Liver (tissue), 9 donors: ENCODE measurements around the gene MUC13. TPM values are rescaled to one million over a fixed set of nuclear protein-coding genes. Genes with fewer than 3 reads are reported as not detected.

Source experiments
- DNase-seq: peaks from one replicate; pipeline ENCODE4 v3.0.0-alpha.2; 2017; ENCODE audit warnings: low spot score
- H3K27ac ChIP-seq, 2 donors: one replicate each; pipeline ENCODE4 v1.7.0; 2013; ENCODE audit warnings: inconsistent platforms in 2 of 2, low read length in 2 of 2, control low read depth in 1 of 2, low read depth in 1 of 2, mild to moderate bottlenecking in 1 of 2
- H3K27me3 ChIP-seq, 4 donors: one replicate each; pipeline versions ENCODE4 v1.6.1 to v1.7.0; 2013; ENCODE audit warnings: low read length in 3 of 4, inconsistent platforms in 1 of 4, mild to moderate bottlenecking in 1 of 4, moderate library complexity in 1 of 4; ENCODE audit not compliant: control insufficient read depth in 4 of 4, insufficient read depth in 4 of 4
- H3K36me3 ChIP-seq, 4 donors: one replicate each; pipeline versions ENCODE4 v1.6.1 to v1.7.0; 2013; ENCODE audit warnings: low read length in 3 of 4, mild to moderate bottlenecking in 3 of 4, low read depth in 1 of 4, moderate library complexity in 1 of 4; ENCODE audit not compliant: control insufficient read depth in 4 of 4, insufficient read depth in 3 of 4
- H3K4me1 ChIP-seq, 4 donors: one replicate each; pipeline versions ENCODE4 v1.6.1 to v1.7.0; 2013; ENCODE audit warnings: low read length in 3 of 4, mild to moderate bottlenecking in 3 of 4, moderate library complexity in 1 of 4; ENCODE audit not compliant: control insufficient read depth in 4 of 4, insufficient read depth in 4 of 4
- H3K4me3 ChIP-seq, 3 donors: one replicate each; pipeline versions ENCODE4 v1.6.1 to v1.7.0; 2013; ENCODE audit warnings: low read length in 3 of 3, control low read depth in 1 of 3, low read depth in 1 of 3, mild to moderate bottlenecking in 1 of 3
- H3K9ac ChIP-seq, 2 donors: one replicate each; pipeline ENCODE4 v1.7.0; 2013; ENCODE audit warnings: low read length in 2 of 2, mild to moderate bottlenecking in 2 of 2, moderate library complexity in 2 of 2, control low read depth in 1 of 2, low read depth in 1 of 2
- H3K9me3 ChIP-seq, 4 donors: one replicate each; pipeline versions ENCODE4 v1.6.1 to v1.7.0; 2013; ENCODE audit warnings: low read length in 3 of 4; ENCODE audit not compliant: control insufficient read depth in 4 of 4
- FOXA1 ChIP-seq: IDR thresholded peaks from 2 replicates; pipeline ENCODE4 v1.6.1; 2016; ENCODE audit warnings: antibody characterized with exemption
- FOXA2 ChIP-seq: IDR thresholded peaks from 2 replicates; pipeline ENCODE4 v1.6.1; 2016; ENCODE audit warnings: antibody characterized with exemption
- GABPA ChIP-seq, 2 donors: IDR thresholded peaks in 1 of 2; conservative IDR thresholded peaks in 1 of 2; 2 replicates each; pipeline ENCODE4 v1.6.1; 2016; ENCODE audit warnings: antibody characterized with exemption in 2 of 2, mild to moderate bottlenecking in 1 of 2, moderate library complexity in 1 of 2
- HNF4A ChIP-seq, 2 donors: conservative IDR thresholded peaks; 2 replicates each; pipeline ENCODE4 v1.6.1; 2016; ENCODE audit warnings: antibody characterized with exemption in 2 of 2, mild to moderate bottlenecking in 2 of 2
- HNF4G ChIP-seq: IDR thresholded peaks from 2 replicates; pipeline ENCODE4 v1.6.1; 2016; ENCODE audit warnings: antibody characterized with exemption
- JUND ChIP-seq, 2 donors: IDR thresholded peaks; 2 replicates each; pipeline ENCODE4 v1.6.1; 2016; ENCODE audit warnings: antibody characterized with exemption in 2 of 2
- NR2F2 ChIP-seq: IDR thresholded peaks from 2 replicates; pipeline ENCODE4 v1.6.1; 2016; ENCODE audit warnings: antibody characterized with exemption
- RAD21 ChIP-seq, 2 donors: IDR thresholded peaks; 2 replicates each; pipeline ENCODE4 v1.6.1; 2016; ENCODE audit warnings: antibody characterized with exemption in 2 of 2, mild to moderate bottlenecking in 2 of 2
- RXRA ChIP-seq, 2 donors: IDR thresholded peaks; 2 replicates each; pipeline ENCODE4 v1.6.1; 2017 to 2018; ENCODE audit warnings: antibody characterized with exemption in 2 of 2, mild to moderate bottlenecking in 1 of 2
- SP1 ChIP-seq: IDR thresholded peaks from 2 replicates; pipeline ENCODE4 v1.6.1; 2018; ENCODE audit warnings: antibody characterized with exemption, mild to moderate bottlenecking
- TAF1 ChIP-seq: conservative IDR thresholded peaks from 2 replicates; pipeline ENCODE4 v1.6.1; 2016; ENCODE audit warnings: antibody characterized with exemption, mild to moderate bottlenecking
- YY1 ChIP-seq: IDR thresholded peaks from 2 replicates; pipeline ENCODE4 v1.6.1; 2016; ENCODE audit warnings: antibody characterized with exemption, mild to moderate bottlenecking
- WGBS: extraction: QIAGEN DNeasy Blood & Tissue Kit; methylation state at CpG from one replicate; pipeline ENCODE4 v1.1.7; 2013; 5-methylcytosine and 5-hydroxymethylcytosine counted together
- polyA plus RNA-seq, 2 donors: library from polyadenylated mRNA; stranded (reverse) in 1 of 2; unstranded in 1 of 2; fragments of 200-250 nt in 1 of 2; fragments of >200 nt in 1 of 2; fragmentation: Nextera tagmentation in 1 of 2; extraction: Ambion mirVana in 1 of 2; gene quantifications; one replicate each; pipeline versions ENCODE4 v1.2.1 to v1.2.3, GENCODE V29; 2013 to 2015
- total RNA-seq, 2 donors: library from RNA; depleted of rRNA; stranded (reverse); fragments of >200 nt; gene quantifications; one replicate each; pipeline ENCODE4 v1.2.3, GENCODE V29; 2014
- TF ChIP-seq, protein P1 (sequence below): IDR thresholded peaks from 2 replicates; pipeline ENCODE4 v1.6.1; 2016; ENCODE audit warnings: antibody characterized with exemption
- TF ChIP-seq, protein P2 (sequence below): fragments of 150-350 bp; IDR thresholded peaks from 2 replicates; pipeline ENCODE4 v1.5.1; 2017; ENCODE audit warnings: improper control_type of control experiment, low read depth, low read length; ENCODE audit not compliant: missing input control
- TF ChIP-seq, protein P3 (sequence below): IDR thresholded peaks from 2 replicates; pipeline ENCODE4 v1.6.1; 2016; ENCODE audit warnings: antibody characterized with exemption, mild to moderate bottlenecking
- TF ChIP-seq, protein P4 (sequence below): IDR thresholded peaks from 2 replicates; pipeline ENCODE4 v1.6.1; 2016; ENCODE audit warnings: antibody characterized with exemption
- donor health status: healthy.
- donor health status: healthy.
- donor health status: healthy.
- donor health status: healthy.
- donor health status: healthy.

Gene MUC13
- total and polyA plus RNA-seq, 4 donors = under 0.01 to 0.45 TPM; not detected in 2

DNA sequence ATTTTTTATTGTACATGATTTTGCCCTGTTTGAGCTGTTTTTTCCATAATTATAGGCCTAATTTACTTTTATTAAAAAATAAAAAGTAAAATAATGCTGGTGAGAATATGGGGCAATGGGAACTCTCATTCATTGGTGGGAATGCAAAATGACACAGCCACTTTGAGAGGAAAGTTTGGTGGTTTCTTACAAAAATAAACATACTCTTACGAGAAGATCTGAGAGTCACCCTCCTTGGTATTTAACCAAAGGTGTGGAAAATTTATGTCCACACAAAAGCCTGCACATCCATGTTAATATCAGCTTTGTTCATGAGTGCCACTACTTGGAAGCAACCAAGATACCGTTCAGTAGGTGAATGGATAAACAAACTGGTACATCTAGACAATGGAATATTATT lies 9.8 kb downstream of the MUC13 start:
- Histone ChIP-seq H3K27me3 (no peaks in the 10 kb centered on the region), H3K9ac (no peak overlapping the region), H3K9me3 (no peaks in the 10 kb centered on the region), H3K4me1 (peaks cover 0 to 13% (median 0%) of the 10 kb centered on the region in 4 donors), H3K27ac (no peak overlapping the region), H3K4me3 (no peak overlapping the region), H3K36me3 (no peaks in the 10 kb centered on the region)
- WGBS = 90% methylated on average over 2 of the region's 2 CpGs
- no peak for DNase-seq
- no peak for TF ChIP-seq JUND (IDR thresholded peaks at IDR 0.05)
- TF ChIP-seq TAF1 = no peak
- no peak for TF ChIP-seq FOXA2
- no peak for TF ChIP-seq HNF4A (conservative IDR thresholded peaks at IDR 0.05)
- TF ChIP-seq YY1 = no peak
- no peak for TF ChIP-seq RAD21 (IDR thresholded peaks at IDR 0.05)
- TF ChIP-seq NR2F2 = no peak
- TF ChIP-seq SP1 = no peak
- no peak for TF ChIP-seq FOXA1
- TF ChIP-seq RXRA (IDR thresholded peaks at IDR 0.05) = no peak
- no peak for TF ChIP-seq HNF4G

GRCh38 chr3:124923833-124924232 lies 10.7 kb downstream of the MUC13 start:
- no peak overlapping the region for H3K9ac ChIP-seq
- no peaks in the 10 kb centered on the region for H3K9me3 ChIP-seq
- H3K27ac ChIP-seq = no peak overlapping the region
- DNase-seq = no peak
- TF ChIP-seq NR2F2 (no peak), YY1 (no peak), RAD21 (IDR thresholded peaks at IDR 0.05) (no peak), SP1 (no peak), GABPA (IDR thresholded peaks at IDR 0.05 in 1 of 2, conservative IDR thresholded peaks at IDR 0.05 in 1 of 2) (no peak)
- TF ChIP-seq, protein P1, sequence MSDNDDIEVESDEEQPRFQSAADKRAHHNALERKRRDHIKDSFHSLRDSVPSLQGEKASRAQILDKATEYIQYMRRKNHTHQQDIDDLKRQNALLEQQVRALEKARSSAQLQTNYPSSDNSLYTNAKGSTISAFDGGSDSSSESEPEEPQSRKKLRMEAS = no peak
- TF ChIP-seq, protein P2, sequence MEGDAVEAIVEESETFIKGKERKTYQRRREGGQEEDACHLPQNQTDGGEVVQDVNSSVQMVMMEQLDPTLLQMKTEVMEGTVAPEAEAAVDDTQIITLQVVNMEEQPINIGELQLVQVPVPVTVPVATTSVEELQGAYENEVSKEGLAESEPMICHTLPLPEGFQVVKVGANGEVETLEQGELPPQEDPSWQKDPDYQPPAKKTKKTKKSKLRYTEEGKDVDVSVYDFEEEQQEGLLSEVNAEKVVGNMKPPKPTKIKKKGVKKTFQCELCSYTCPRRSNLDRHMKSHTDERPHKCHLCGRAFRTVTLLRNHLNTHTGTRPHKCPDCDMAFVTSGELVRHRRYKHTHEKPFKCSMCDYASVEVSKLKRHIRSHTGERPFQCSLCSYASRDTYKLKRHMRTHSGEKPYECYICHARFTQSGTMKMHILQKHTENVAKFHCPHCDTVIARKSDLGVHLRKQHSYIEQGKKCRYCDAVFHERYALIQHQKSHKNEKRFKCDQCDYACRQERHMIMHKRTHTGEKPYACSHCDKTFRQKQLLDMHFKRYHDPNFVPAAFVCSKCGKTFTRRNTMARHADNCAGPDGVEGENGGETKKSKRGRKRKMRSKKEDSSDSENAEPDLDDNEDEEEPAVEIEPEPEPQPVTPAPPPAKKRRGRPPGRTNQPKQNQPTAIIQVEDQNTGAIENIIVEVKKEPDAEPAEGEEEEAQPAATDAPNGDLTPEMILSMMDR = no peak
- TF ChIP-seq, protein P3, sequence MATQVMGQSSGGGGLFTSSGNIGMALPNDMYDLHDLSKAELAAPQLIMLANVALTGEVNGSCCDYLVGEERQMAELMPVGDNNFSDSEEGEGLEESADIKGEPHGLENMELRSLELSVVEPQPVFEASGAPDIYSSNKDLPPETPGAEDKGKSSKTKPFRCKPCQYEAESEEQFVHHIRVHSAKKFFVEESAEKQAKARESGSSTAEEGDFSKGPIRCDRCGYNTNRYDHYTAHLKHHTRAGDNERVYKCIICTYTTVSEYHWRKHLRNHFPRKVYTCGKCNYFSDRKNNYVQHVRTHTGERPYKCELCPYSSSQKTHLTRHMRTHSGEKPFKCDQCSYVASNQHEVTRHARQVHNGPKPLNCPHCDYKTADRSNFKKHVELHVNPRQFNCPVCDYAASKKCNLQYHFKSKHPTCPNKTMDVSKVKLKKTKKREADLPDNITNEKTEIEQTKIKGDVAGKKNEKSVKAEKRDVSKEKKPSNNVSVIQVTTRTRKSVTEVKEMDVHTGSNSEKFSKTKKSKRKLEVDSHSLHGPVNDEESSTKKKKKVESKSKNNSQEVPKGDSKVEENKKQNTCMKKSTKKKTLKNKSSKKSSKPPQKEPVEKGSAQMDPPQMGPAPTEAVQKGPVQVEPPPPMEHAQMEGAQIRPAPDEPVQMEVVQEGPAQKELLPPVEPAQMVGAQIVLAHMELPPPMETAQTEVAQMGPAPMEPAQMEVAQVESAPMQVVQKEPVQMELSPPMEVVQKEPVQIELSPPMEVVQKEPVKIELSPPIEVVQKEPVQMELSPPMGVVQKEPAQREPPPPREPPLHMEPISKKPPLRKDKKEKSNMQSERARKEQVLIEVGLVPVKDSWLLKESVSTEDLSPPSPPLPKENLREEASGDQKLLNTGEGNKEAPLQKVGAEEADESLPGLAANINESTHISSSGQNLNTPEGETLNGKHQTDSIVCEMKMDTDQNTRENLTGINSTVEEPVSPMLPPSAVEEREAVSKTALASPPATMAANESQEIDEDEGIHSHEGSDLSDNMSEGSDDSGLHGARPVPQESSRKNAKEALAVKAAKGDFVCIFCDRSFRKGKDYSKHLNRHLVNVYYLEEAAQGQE = no peak
- TF ChIP-seq, protein P4, sequence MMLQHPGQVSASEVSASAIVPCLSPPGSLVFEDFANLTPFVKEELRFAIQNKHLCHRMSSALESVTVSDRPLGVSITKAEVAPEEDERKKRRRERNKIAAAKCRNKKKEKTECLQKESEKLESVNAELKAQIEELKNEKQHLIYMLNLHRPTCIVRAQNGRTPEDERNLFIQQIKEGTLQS = no peak
- H3K36me3 ChIP-seq = no peaks in the 10 kb centered on the region
- H3K27me3 ChIP-seq = no peaks in the 10 kb centered on the region
- no peak overlapping the region for H3K4me3 ChIP-seq
- H3K4me1 ChIP-seq = peaks cover 0 to 12% (median 0%) of the 10 kb centered on the region in 4 donors
